ENCODE measurements around the gene CCDC88A.
"Not testable (repeated sequence)": the region's sequence is repeated elsewhere in the genome, so short reads cannot be mapped to it uniquely, and the experiment has no call there.

CCDC88A gene

DNA sequence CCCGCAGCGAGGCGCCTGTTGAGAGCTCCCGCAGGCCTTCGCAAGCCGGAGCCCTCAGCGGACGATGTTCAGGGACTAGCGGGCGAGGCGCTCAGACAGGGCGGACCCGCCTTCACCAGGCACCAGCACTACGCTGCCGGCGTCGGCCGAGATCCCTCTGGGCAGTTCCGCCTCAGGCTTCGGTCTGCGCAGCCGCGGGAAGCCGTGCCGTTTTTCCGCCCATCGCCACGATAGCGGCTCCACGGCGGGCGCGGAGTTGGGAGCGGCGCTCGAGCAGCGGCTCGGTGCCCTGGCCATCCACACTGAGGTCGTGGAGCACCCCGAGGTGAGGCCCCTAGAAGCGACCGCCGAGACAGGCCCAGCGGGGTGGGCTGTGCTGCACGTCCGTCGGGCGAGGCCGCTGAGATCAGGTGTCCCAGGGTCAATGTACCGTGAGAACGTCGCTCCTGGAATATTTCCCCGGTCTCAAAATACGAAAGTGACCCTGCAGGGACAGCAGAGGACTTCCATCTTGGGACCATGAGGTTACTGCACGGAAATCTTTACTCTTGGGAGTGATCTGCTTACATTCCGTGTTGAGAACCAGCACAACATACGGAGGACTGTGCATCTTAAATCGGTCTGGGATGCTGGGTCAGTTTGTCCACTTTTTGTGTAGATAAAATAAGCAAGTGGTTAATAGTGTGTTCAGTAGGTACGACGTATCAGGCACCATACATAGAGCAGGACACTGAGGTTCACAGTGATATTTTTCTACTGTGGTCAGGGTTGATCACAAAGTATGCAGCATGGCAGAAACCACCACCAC is 137.3 kb downstream of the CCDC88A start:
- DNase-seq: peak; percentile 88

DNA sequence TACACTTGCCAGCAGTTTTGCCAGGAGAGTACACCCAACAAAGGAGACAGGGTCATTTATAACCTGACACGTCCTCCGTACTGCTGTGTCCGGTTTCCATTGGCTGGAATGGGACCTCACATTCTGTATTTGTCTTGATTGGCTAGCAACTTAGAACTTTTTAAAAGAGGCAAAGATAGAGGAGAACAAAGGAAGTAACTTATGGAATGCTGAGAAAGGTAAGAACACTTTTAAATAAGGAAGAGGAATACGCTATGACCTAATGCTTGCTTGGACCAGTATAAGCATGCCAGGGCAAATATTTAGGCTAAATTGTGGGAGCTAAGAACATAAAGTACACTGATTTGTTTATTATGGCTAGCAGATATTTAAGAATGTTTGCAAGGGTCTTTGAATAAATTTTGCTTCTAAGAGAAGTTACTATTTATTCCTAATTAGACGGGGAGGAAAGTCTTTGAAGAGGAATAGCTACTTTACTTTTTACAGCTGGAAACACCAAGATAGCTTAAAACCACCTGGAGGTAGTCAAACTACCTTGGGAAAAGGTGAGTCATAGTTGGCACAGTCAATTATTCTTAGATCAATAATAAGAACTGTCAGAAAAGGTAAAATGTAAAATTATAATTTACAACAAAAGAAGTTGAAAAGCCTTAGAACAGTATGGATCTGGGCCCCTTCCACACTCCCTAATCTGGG is 138.7 kb downstream of the CCDC88A start:
- DNase-seq: not testable (repeated sequence)

DNA sequence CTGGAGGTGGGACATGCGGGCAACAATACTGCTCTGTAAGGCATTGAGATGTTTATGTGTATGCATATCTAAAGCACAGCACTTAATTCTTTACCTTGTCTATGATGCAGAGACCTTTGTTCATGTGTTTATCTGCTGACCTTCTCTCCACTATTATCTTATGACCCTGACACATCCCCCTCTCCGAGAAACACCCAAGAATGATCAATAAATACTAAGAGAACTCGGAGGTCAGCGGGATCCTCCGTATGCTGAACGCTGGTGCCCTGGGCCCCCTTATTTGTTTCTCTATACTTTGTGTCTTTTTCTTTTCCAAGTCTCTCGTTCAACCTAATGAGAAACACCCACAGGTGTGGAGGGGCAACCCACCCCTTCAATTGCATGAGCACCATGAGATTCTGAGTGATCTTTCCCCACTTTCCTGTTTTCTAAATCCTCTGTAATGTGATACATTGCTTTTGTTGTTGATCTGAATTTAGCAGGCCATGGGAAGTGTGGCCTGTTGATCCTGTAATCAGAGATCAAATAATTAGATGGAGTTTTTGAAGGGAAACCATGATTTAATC is 139.7 kb downstream of the CCDC88A start:
- not testable (repeated sequence) for DNase-seq

DNA sequence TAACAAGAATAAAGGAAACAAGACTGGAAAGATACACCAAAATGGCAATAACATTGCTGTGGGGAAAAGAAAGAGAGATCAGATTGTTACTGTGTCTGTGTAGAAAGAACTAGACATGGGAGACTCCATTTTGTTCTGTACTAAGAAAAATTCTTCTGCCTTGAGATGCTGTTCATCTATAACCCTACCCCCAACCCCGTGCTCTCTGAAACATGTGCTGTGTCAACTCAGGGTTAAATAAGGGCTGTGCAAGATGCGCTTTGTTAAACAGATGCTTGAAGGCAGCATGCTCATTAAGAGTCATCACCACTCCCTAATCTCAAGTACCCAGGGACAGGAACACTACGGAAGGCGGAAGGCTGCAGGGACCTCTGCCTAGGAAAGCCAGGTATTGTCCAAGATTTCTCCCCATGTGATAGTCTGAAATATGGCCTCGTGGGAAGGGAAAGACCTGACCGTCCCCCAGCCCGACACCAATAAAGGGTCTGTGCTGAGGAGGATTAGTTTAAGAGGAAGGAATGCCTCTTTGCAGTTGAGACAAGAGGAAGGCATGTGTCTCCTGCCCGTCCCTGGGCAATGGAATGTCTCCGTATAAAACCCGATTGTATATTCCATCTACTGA is 140.3 kb downstream of the CCDC88A start:
- not testable (repeated sequence) for DNase-seq

DNA sequence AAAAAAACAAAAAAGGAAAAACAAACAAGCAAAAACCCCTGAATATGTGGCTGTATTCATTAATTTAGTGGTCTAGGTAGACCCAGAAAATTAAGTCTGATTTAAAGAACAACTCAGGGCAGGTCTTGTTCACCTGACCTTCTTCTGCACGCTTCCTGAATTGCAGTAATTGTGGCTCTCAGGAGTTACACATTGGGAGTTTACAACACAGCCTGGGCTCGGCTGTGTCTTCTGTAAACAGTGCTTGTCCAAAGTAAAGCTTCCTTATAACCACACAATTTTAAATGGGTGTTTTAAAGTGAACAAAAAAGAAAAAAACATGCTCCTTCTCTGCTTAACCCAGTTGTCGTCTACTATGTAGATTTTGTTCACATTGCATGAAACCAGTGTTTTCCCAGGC is 142.3 kb downstream of the CCDC88A start:
- DNase-seq: no peak

DNA sequence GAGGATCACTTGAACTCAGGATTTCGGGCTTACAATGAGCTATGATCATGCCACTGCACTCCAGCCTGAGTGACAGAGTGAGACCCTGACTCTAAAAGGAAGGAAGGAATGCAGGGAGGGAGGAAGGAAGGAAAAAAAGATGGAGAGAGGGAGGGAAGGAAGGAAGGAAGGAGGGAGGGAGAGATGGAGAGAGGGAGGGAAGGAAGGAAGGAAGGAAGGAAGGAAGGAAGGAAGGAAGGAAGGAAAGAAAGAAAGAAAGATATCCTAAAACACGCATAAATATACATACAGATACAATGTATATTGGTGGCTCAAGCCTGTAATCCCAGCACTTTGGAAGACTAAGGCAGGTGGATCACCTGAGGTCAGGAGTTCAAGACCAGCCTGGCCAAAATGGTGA is 145.3 kb downstream of the CCDC88A start:
- not testable (repeated sequence) for DNase-seq

DNA sequence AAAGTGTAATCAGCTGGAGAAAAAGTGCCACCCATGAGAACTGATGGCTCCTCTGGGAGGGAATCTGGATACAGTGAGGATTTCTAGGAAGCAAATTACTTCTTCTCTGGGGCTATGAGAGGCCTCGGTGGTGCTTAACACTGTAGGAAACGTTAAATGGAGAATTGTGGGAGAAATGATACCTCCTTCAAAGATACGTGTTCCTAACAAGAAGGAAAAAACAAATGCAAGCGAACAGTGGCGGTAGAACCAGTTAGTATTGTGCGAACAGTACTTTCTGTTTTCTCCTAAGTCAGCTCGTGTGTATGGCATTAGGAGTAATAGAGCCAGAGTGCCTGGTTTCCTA is 150.0 kb downstream of the CCDC88A start:
- no peak for DNase-seq

DNA sequence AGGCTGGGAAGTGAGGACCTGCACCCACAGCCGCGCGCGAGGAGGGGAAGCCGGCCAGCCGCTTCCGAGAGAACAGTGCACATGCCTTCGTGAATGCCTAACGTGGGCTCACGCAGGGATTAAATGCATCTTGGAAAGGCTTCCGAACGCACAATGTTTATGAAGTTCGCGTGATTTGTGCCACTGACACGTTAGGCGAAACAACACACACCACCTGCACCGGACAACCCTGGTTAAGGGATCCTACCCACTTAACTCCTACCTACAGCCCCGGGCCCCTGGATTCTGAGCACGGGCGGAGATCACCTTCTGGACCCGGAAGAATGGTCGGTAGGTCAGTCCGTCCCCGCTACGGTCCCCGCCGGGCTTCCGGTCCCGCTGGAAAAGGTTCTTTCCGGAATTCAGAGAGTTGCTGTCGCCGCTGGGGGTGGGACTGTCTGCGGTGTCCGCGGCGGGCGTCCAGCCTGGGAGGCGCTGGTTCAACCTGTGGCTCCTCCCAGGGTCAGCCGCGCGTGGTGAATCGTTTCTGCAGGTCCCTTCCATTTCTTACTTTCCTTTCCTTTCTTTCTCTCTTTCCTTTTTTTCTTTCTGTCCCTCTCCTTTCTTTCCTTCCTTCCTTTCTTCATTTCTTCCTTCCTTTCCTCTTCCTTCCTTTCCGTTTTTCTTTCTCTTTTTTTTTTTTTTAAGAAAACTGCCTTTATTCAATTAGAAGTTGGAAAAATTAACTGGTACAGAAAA is 150.6 kb downstream of the CCDC88A start, which contains the start of gene MTIF2:
MTIF2 (minus strand) TSS at position 325 of the 738 bp plus-strand sequence. CDS start 5,373 bp downstream, outside the sequence.
- peak; percentile 88 for DNase-seq

DNA sequence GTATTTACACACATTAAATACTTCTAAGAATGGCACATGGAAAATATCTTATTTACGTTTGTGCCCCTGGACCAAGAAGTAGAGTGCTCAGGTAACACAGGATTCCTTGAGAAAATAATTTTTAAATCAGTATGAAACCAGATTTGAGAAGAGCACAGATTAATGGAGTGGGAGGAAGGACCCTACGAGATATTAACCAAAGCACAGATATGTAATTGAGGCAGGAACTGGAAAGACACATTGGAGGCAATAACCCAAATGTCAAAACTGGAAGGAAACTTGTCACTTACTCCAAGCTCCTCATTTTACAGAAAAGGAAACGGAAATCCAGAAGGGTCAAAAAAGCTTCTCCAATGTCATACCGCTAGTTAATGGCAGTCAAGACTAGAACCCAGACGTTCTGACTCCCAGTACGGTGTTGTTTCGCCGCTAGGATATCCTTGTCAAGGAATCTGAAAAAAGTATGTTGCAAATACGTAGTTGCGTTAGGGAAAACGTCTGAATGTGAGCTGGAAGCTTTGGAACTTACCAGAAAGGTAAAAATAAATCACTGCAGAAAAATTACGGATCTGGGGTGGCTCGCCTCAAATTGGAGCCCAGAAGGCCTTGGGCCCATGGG is 151.3 kb downstream of the CCDC88A start:
- no peak for DNase-seq

DNA sequence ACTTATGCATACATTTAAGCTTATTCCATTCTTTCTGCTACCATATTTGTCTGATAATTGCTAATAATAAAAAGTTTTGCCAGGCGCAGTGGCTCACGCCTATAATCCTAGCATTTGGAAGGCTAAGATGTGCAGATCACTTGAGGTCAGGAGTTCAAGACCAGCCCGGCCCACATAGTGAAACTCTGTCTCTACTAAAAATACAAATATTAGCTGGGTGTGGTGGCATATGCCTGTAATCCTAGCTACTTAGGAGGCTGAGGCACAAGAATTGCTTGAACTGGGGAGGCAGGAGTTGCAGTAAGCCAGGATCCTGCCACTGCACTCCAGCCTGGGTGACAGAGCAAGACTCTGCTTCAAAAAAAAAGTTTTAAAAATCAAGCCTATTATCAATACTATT is 160.1 kb downstream of the CCDC88A start:
- DNase-seq: not testable (repeated sequence)

DNA sequence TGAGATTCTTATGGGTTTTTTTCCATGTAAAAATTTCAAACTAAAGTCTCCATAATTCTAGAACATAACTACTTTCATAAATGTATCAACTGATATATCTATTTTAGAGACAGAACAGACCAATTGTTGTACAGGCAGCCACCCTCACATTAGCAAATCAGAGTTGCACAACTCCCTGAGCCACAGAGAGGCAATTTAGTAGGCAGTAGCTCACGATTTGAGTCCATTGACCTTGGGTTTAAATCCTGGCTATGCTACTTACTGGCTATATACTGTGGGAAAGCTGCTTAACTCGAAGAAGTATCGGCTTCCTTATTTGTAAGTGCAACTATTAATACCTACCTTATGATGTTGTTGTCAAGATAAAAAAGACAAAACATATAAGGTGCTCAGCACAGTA is 166.8 kb downstream of the CCDC88A start:
- DNase-seq: no peak

DNA sequence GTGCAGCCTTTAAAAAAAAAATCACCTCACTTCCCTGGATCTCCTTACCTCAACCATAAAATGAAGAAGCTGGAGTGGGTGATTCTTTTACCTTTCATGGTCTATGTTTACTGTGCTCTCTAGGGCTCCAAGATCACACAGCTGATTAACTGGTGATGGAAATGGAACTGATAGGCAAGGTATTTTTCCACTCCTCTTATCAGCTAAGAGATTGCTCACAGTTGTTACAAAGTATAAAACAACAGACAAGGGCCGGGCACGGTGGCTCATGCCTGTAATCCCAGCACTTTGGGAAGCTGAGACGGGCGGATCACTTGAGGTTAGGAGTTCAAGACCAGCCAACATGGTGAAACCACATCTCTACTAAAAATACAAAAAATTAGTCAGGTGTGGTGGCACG is 172.6 kb downstream of the CCDC88A start:
- no peak for DNase-seq

DNA sequence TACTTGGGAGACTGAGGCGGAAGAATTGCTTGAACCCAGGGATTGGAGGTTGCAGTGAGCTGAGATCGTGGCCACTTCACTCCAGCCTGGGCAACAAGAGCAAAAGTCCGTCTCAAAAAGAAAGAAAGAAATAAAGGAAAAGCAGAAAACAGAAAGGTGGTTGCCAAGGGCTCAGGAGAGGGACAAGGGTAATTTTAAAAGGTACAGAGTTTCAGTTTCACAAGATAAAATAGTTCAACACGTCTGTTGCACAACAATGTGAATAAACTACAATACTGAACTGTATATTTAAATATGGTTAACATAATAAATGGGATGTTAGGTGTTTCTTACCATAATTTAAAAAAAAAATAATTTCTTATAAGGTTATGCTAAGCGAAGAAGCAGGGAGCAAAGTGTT is 174.2 kb downstream of the CCDC88A start:
- DNase-seq: no peak

DNA sequence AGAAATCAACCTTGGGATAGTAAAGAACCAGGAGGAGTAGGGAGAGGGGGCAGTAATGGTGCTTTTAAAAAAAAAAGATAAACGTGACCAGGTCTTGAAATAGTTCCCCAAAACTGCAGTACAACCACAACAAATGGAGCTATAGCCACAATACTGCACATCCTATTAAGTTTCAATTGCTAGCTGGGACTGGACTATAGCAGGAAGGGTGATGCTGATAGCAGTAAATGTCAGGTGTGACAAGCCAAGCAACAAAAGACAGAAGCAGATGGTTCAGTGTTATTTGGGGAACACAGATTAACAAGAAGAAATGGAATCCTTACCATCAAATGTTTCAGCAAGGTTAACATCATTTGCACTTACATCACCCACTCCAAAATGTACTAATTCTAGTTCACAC is 177.0 kb downstream of the CCDC88A start:
- DNase-seq: no peak

DNA sequence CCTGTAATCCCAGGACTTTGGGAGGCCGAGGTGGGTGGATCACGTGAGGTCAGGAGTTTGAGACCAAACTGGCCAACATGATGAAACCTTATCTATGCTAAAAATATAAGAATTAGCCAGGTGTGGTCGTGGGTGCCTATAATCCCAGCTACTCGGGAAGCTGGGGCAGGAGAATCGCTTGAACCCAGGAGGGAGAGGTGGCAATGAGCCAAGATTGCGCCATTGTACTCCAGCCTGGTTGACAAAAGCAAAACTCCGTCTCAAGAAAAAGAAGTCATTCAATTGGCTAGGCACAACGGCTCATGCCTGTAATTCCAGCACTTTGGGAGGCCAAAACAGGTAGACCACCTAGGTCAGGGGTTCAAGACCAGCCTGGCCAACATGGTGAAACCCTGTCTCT is 178.1 kb downstream of the CCDC88A start:
- not testable (repeated sequence) for DNase-seq

DNA sequence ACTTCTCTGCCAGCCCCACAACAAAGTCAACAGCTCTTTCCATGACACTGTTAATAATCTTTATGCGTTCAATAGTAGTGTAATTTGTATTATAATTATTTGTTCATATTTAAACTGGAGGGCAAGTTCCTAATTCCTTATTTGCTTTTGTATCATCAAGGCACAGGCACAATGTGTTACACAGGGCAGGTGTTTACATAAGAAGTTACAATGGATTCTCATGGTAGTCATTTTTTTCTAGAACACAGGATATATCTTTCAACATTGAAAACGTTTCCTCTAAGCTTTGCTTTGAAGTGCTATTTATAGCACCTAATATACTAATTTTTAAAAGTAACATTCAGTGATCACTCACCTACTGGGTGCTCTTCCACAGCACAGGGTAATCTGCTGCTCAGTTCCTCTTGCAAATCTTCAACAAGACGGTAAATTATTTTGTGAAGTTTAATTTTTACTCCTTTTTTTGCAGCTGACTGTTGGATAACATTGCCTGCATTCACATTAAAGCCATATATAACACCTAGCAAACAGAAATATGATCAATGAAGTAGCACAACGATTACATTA is 179.9 kb downstream of the CCDC88A start:
- DNase-seq: no peak

Measured in stimulated activated CD4-positive, alpha-beta T cell treated with anti-CD3 and anti-CD28 coated beads, Interleukin-4, amount 100 ng/mL, for 1 hour (primary cell).